ENCODE measurements around the gene KRT74. TPM values are rescaled to one million over a fixed set of nuclear protein-coding genes. Genes with fewer than 3 reads are reported as not detected.
A peak's percentile ranks its signal among the peaks of the same experiment; 100 is the strongest.

The KRT74 gene
- polyA plus RNA-seq, 1 donor (not counting 4 experiments of a cell fraction or from before 2014, with no cell fraction given), result 0.17 TPM

- Histone ChIP-seq H3K9me1 (ENCODE audit: control insufficient read depth, extremely low read depth, insufficient read depth, low read length) (no peaks in the 10 kb centered on the region), H3K36me3 (ENCODE audit: control insufficient read depth in 2 of 2, extremely low read depth in 1 of 2, insufficient read depth in 2 of 2, low read length in 2 of 2) (peaks cover 0 to 4% of the 10 kb centered on the region in 2 experiments), H3K4me2 (ENCODE audit: control insufficient read depth, extremely low read depth, insufficient read depth, low read depth, low read length) (peak overlapping the region; percentile 96), H3K79me2 (ENCODE audit: control insufficient read depth, insufficient read depth, low read length) (peaks cover 8% of the 10 kb centered on the region), H3K4me3 (ENCODE audit: control insufficient read depth in 2 of 3, extremely low read depth in 1 of 3, insufficient read depth in 2 of 3, low read depth in 1 of 3, low read length in 3 of 3) (peak overlapping the region in 2 of 3 experiments; percentile 4 to 64), H2AFZ (ENCODE audit: control insufficient read depth, low read length) (no peak overlapping the region), H3K9ac (ENCODE audit: control insufficient read depth, extremely low read depth, insufficient read depth, low read length) (peak overlapping the region; percentile 92), H3K27me3 (ENCODE audit: control insufficient read depth, extremely low read depth, insufficient read depth, low read length) (no peaks in the 10 kb centered on the region), H4K20me1 (ENCODE audit: control insufficient read depth, extremely low read depth, insufficient read depth, low read length) (peaks cover 8% of the 10 kb centered on the region), H3K9me3 (ENCODE audit: control insufficient read depth, low read depth, low read length) (no peaks in the 10 kb centered on the region), H3K4me1 (ENCODE audit: control insufficient read depth, extremely low read depth, insufficient read depth, low read length) (peaks cover 64% of the 10 kb centered on the region), H3K27ac (ENCODE audit: control insufficient read depth, insufficient read depth, low read length) (peak overlapping the region; percentile 98)
- TF ChIP-seq CTCF (optimal IDR thresholded peaks at IDR 0.05 in 1 of 3, IDR thresholded peaks at IDR 0.05 in 1 of 3, conservative IDR thresholded peaks at IDR 0.05 in 1 of 3; ENCODE audit: extremely low read depth in 1 of 3, insufficient read depth in 2 of 3, low read length in 3 of 3) (no peak), EZH2 (IDR thresholded peaks at IDR 0.05; ENCODE audit: low read length) (no peak)
- FAIRE-seq, result no peak
- dilution Hi-C loops (cut with MboI; ENCODE audit: extremely low pct_ligation_motif_present, low sequenced_read_pairs), result no loop called here
- DNase-seq (ENCODE audit: low read depth, low spot score), result peak; percentile 75
These were observed 49.3 kb downstream of the KRT74 start for GRCh38 chr12:52524241-52524897.

GRCh38 chr12:52523824-52524223, 49.8 kb downstream of the KRT74 start:
- H3K4me3 ChIP-seq (ENCODE audit: control insufficient read depth in 2 of 3, extremely low read depth in 1 of 3, insufficient read depth in 2 of 3, low read depth in 1 of 3, low read length in 3 of 3), result peak overlapping the region in 2 of 3 experiments; percentile 4 to 64
- no peak for TF ChIP-seq EZH2 (IDR thresholded peaks at IDR 0.05; ENCODE audit: low read length)
- TF ChIP-seq CTCF (optimal IDR thresholded peaks at IDR 0.05 in 1 of 3, IDR thresholded peaks at IDR 0.05 in 1 of 3, conservative IDR thresholded peaks at IDR 0.05 in 1 of 3; ENCODE audit: extremely low read depth in 1 of 3, insufficient read depth in 2 of 3, low read length in 3 of 3), result no peak
- H3K4me2 ChIP-seq (ENCODE audit: control insufficient read depth, extremely low read depth, insufficient read depth, low read depth, low read length), result peak overlapping the region; percentile 96
- H3K9me3 ChIP-seq (ENCODE audit: control insufficient read depth, low read depth, low read length), result no peaks in the 10 kb centered on the region
- dilution Hi-C loops (cut with MboI; ENCODE audit: extremely low pct_ligation_motif_present, low sequenced_read_pairs), result no loop called here
- no peaks in the 10 kb centered on the region for H3K27me3 ChIP-seq (ENCODE audit: control insufficient read depth, extremely low read depth, insufficient read depth, low read length)
- H3K27ac ChIP-seq (ENCODE audit: control insufficient read depth, insufficient read depth, low read length), result peak overlapping the region; percentile 98
- H3K79me2 ChIP-seq (ENCODE audit: control insufficient read depth, insufficient read depth, low read length), result peaks cover 13% of the 10 kb centered on the region
- H3K36me3 ChIP-seq (ENCODE audit: control insufficient read depth in 2 of 2, extremely low read depth in 1 of 2, insufficient read depth in 2 of 2, low read length in 2 of 2), result peaks cover 3 to 9% of the 10 kb centered on the region in 2 experiments
- FAIRE-seq (peak; percentile 96), DNase-seq (ENCODE audit: low read depth, low spot score) (peak; percentile 88)
- no peaks in the 10 kb centered on the region for H3K9me1 ChIP-seq (ENCODE audit: control insufficient read depth, extremely low read depth, insufficient read depth, low read length)
- no peak overlapping the region for H2AFZ ChIP-seq (ENCODE audit: control insufficient read depth, low read length)
- peak overlapping the region; percentile 92 for H3K9ac ChIP-seq (ENCODE audit: control insufficient read depth, extremely low read depth, insufficient read depth, low read length)
- H4K20me1 ChIP-seq (ENCODE audit: control insufficient read depth, extremely low read depth, insufficient read depth, low read length), result peaks cover 13% of the 10 kb centered on the region
- peaks cover 64% of the 10 kb centered on the region for H3K4me1 ChIP-seq (ENCODE audit: control insufficient read depth, extremely low read depth, insufficient read depth, low read length)
